ENCODE data around the gene LCN15.

The LCN15 gene

GRCh38 chr9:136728080-136728547 is 36.2 kb downstream of the LCN15 start:
- Histone ChIP-seq H3K36me3 (ENCODE audit: control insufficient read depth in 4 of 4, insufficient read depth in 4 of 4, low read length in 3 of 4) (peaks cover 2 to 39% (median 27%) of the 10 kb centered on the region in 4 experiments), H3K4me3 (ENCODE audit: control insufficient read depth in 1 of 7, extremely low read depth in 1 of 7, insufficient read depth in 4 of 7, low read depth in 2 of 7, low read length in 6 of 7) (peak overlapping the region; percentile 73 to 99 (median 82)), H3K9me3 (ENCODE audit: control extremely low read depth in 1 of 5, control insufficient read depth in 4 of 5, insufficient read depth in 2 of 5, low read depth in 1 of 5, low read length in 4 of 5) (peaks cover 0 to 1% (median 0%) of the 10 kb centered on the region in 5 experiments), H3K4me1 (ENCODE audit: control extremely low read depth in 1 of 4, control insufficient read depth in 4 of 4, insufficient read depth in 4 of 4, low read length in 3 of 4) (peaks cover 4 to 43% (median 42%) of the 10 kb centered on the region in 4 experiments), H3K27me3 (replicated peaks in 2 of 5; ENCODE audit: control insufficient read depth in 4 of 5, insufficient read depth in 5 of 5, low read length in 4 of 5) (no peaks in the 10 kb centered on the region), H3K27ac (ENCODE audit: insufficient read depth in 1 of 2, low read depth in 1 of 2, low read length in 2 of 2, poor library complexity in 1 of 2, severe bottlenecking in 2 of 2) (peak overlapping the region; percentile 54 to 84)
- CTCF ChIA-PET, result interaction anchor here (1.0 to 6.1 kb wide), 14 partner anchors 9 to 94 kb away, joined by 3 to 92 read pairs (median 10); partner anchors contain the start of genes DIPK1B, LCN10 and LCN8
- peak; percentile 89 to 95 (median 93) for DNase-seq
- POLR2A ChIA-PET, result interaction anchor here (0.6 to 5.9 kb wide), 14 partner anchors 12 to 77 kb away, joined by 3 to 128 read pairs (median 6); partner anchors contain the start of genes AGPAT2 and EGFL7
- WGBS (ENCODE audit: insufficient coverage), result under 1% methylated on average over 57 of the region's 66 CpGs

GRCh38 chr9:136726631-136727191 is 37.6 kb downstream of the LCN15 start:
- Histone ChIP-seq H3K4me3 (ENCODE audit: control insufficient read depth in 1 of 7, extremely low read depth in 1 of 7, insufficient read depth in 4 of 7, low read depth in 2 of 7, low read length in 6 of 7) (peak overlapping the region; percentile 73 to 99 (median 82)), H3K27ac (ENCODE audit: insufficient read depth in 1 of 2, low read depth in 1 of 2, low read length in 2 of 2, poor library complexity in 1 of 2, severe bottlenecking in 2 of 2) (peak overlapping the region; percentile 54 to 84), H3K36me3 (ENCODE audit: control insufficient read depth in 4 of 4, insufficient read depth in 4 of 4, low read length in 3 of 4) (peaks cover 6 to 53% (median 39%) of the 10 kb centered on the region in 4 experiments), H3K27me3 (replicated peaks in 2 of 5; ENCODE audit: control insufficient read depth in 4 of 5, insufficient read depth in 5 of 5, low read length in 4 of 5) (no peaks in the 10 kb centered on the region), H3K9me3 (ENCODE audit: control extremely low read depth in 1 of 5, control insufficient read depth in 4 of 5, insufficient read depth in 2 of 5, low read depth in 1 of 5, low read length in 4 of 5) (peaks cover 0 to 1% (median 0%) of the 10 kb centered on the region in 5 experiments), H3K4me1 (ENCODE audit: control extremely low read depth in 1 of 4, control insufficient read depth in 4 of 4, insufficient read depth in 4 of 4, low read length in 3 of 4) (peaks cover 4 to 44% (median 43%) of the 10 kb centered on the region in 4 experiments)
- DNase-seq, result peak; percentile 70 to 88 (median 85)
- ChIA-PET CTCF (interaction anchor here (0.7 to 6.1 kb wide), 21 partner anchors 10 to 173 kb away, joined by 3 to 92 read pairs (median 4); partner anchors contain the start of genes DIPK1B, LCN15 and LCN8), POLR2A (interaction anchor here (0.6 to 5.9 kb wide), 8 partner anchors 11 to 330 kb away, joined by 3 to 128 read pairs (median 13); no protein-coding TSS in a partner anchor)
- WGBS (ENCODE audit: insufficient coverage), result 15% methylated on average over 14 of the region's 18 CpGs

GRCh38 chr9:136726118-136726517 is 38.2 kb downstream of the LCN15 start:
- DNase-seq, result no peak
- CTCF ChIA-PET, result interaction anchor here (0.7 to 6.1 kb wide), 14 partner anchors 10 to 101 kb away, joined by 3 to 92 read pairs (median 3); partner anchors contain the start of gene DIPK1B
- POLR2A ChIA-PET, result interaction anchor here (1.0 to 5.9 kb wide), 5 partner anchors 10 to 54 kb away, joined by 3 to 128 read pairs (median 9); no protein-coding TSS in a partner anchor
- Histone ChIP-seq H3K9me3 (ENCODE audit: control extremely low read depth in 1 of 5, control insufficient read depth in 4 of 5, insufficient read depth in 2 of 5, low read depth in 1 of 5, low read length in 4 of 5) (no peaks in the 10 kb centered on the region), H3K36me3 (ENCODE audit: control insufficient read depth in 4 of 4, insufficient read depth in 4 of 4, low read length in 3 of 4) (peaks cover 6 to 58% (median 43%) of the 10 kb centered on the region in 4 experiments), H3K27ac (ENCODE audit: insufficient read depth in 1 of 2, low read depth in 1 of 2, low read length in 2 of 2, poor library complexity in 1 of 2, severe bottlenecking in 2 of 2) (peak overlapping the region in 1 of 2 experiments; percentile 84), H3K27me3 (replicated peaks in 2 of 5; ENCODE audit: control insufficient read depth in 4 of 5, insufficient read depth in 5 of 5, low read length in 4 of 5) (no peaks in the 10 kb centered on the region), H3K4me1 (ENCODE audit: control extremely low read depth in 1 of 4, control insufficient read depth in 4 of 4, insufficient read depth in 4 of 4, low read length in 3 of 4) (peaks cover 4 to 50% (median 45%) of the 10 kb centered on the region in 4 experiments), H3K4me3 (ENCODE audit: control insufficient read depth in 1 of 7, extremely low read depth in 1 of 7, insufficient read depth in 4 of 7, low read depth in 2 of 7, low read length in 6 of 7) (peak overlapping the region in 5 of 7 experiments; percentile 79 to 99 (median 88))
- 73% methylated on average over 16 of the region's 16 CpGs for WGBS (ENCODE audit: insufficient coverage)

- no peaks in the 10 kb centered on the region for H3K9me3 ChIP-seq (ENCODE audit: control extremely low read depth in 1 of 5, control insufficient read depth in 4 of 5, insufficient read depth in 2 of 5, low read depth in 1 of 5, low read length in 4 of 5)
- POLR2A ChIA-PET, result interaction anchor here (5.1 to 5.9 kb wide), 2 partner anchors 9 to 23 kb away, joined by 44 to 128 read pairs; no protein-coding TSS in a partner anchor
- 94% methylated on average over 9 of the region's 10 CpGs for WGBS (ENCODE audit: insufficient coverage)
- H3K27me3 ChIP-seq (replicated peaks in 2 of 5; ENCODE audit: control insufficient read depth in 4 of 5, insufficient read depth in 5 of 5, low read length in 4 of 5), result no peaks in the 10 kb centered on the region
- H3K4me3 ChIP-seq (ENCODE audit: control insufficient read depth in 1 of 7, extremely low read depth in 1 of 7, insufficient read depth in 4 of 7, low read depth in 2 of 7, low read length in 6 of 7), result peak overlapping the region in 3 of 7 experiments; percentile 16 to 82 (median 79)
- H3K36me3 ChIP-seq (ENCODE audit: control insufficient read depth in 4 of 4, insufficient read depth in 4 of 4, low read length in 3 of 4), result peaks cover 6 to 64% (median 47%) of the 10 kb centered on the region in 4 experiments
- CTCF ChIA-PET, result interaction anchor here (0.8 to 6.1 kb wide), 8 partner anchors 9 to 62 kb away, joined by 3 to 92 read pairs (median 3); partner anchors contain the start of gene DIPK1B
- H3K4me1 ChIP-seq (ENCODE audit: control extremely low read depth in 1 of 4, control insufficient read depth in 4 of 4, insufficient read depth in 4 of 4, low read length in 3 of 4), result peaks cover 4 to 52% (median 46%) of the 10 kb centered on the region in 4 experiments
- no peak overlapping the region for H3K27ac ChIP-seq (ENCODE audit: insufficient read depth in 1 of 2, low read depth in 1 of 2, low read length in 2 of 2, poor library complexity in 1 of 2, severe bottlenecking in 2 of 2)
- DNase-seq, result no peak
Observed at GRCh38 chr9:136725612-136726011, 38.7 kb downstream of the LCN15 start.

GRCh38 chr9:136724772-136725171 is 39.5 kb downstream of the LCN15 start:
- no peak overlapping the region for H3K4me3 ChIP-seq (ENCODE audit: control insufficient read depth in 1 of 7, extremely low read depth in 1 of 7, insufficient read depth in 4 of 7, low read depth in 2 of 7, low read length in 6 of 7)
- H3K36me3 ChIP-seq (ENCODE audit: control insufficient read depth in 4 of 4, insufficient read depth in 4 of 4, low read length in 3 of 4), result peaks cover 6 to 70% (median 50%) of the 10 kb centered on the region in 4 experiments
- H3K9me3 ChIP-seq (ENCODE audit: control extremely low read depth in 1 of 5, control insufficient read depth in 4 of 5, insufficient read depth in 2 of 5, low read depth in 1 of 5, low read length in 4 of 5), result no peaks in the 10 kb centered on the region
- H3K27me3 ChIP-seq (replicated peaks in 2 of 5; ENCODE audit: control insufficient read depth in 4 of 5, insufficient read depth in 5 of 5, low read length in 4 of 5), result no peaks in the 10 kb centered on the region
- POLR2A ChIA-PET, result interaction anchor here (5.9 kb wide), 1 partner anchor 9 kb away, joined by 128 read pairs; no protein-coding TSS in a partner anchor
- peaks cover 4 to 58% (median 47%) of the 10 kb centered on the region in 4 experiments for H3K4me1 ChIP-seq (ENCODE audit: control extremely low read depth in 1 of 4, control insufficient read depth in 4 of 4, insufficient read depth in 4 of 4, low read length in 3 of 4)
- no peak overlapping the region for H3K27ac ChIP-seq (ENCODE audit: insufficient read depth in 1 of 2, low read depth in 1 of 2, low read length in 2 of 2, poor library complexity in 1 of 2, severe bottlenecking in 2 of 2)
- CTCF ChIA-PET, result interaction anchor here (1.0 to 6.1 kb wide), 4 partner anchors 8 to 58 kb away, joined by 3 to 92 read pairs (median 4); partner anchors contain the start of gene DIPK1B
- WGBS (ENCODE audit: insufficient coverage), result no CpG with 5 or more reads among the region's 7 CpGs
- no peak for DNase-seq

GRCh38 chr9:136723989-136724388 is 40.3 kb downstream of the LCN15 start:
- no peak overlapping the region for H3K4me3 ChIP-seq (ENCODE audit: control insufficient read depth in 1 of 7, extremely low read depth in 1 of 7, insufficient read depth in 4 of 7, low read depth in 2 of 7, low read length in 6 of 7)
- peaks cover 6 to 77% (median 54%) of the 10 kb centered on the region in 4 experiments for H3K36me3 ChIP-seq (ENCODE audit: control insufficient read depth in 4 of 4, insufficient read depth in 4 of 4, low read length in 3 of 4)
- no peak for DNase-seq
- H3K27ac ChIP-seq (ENCODE audit: insufficient read depth in 1 of 2, low read depth in 1 of 2, low read length in 2 of 2, poor library complexity in 1 of 2, severe bottlenecking in 2 of 2), result no peak overlapping the region
- H3K27me3 ChIP-seq (replicated peaks in 2 of 5; ENCODE audit: control insufficient read depth in 4 of 5, insufficient read depth in 5 of 5, low read length in 4 of 5), result no peaks in the 10 kb centered on the region
- 94% methylated on average over 8 of the region's 8 CpGs for WGBS (ENCODE audit: insufficient coverage)
- POLR2A ChIA-PET, result interaction anchor here (0.6 to 2.7 kb wide), 5 partner anchors 11 to 499 kb away, joined by 3 to 21 read pairs (median 5); partner anchors contain the start of gene DIPK1B
- CTCF ChIA-PET, result interaction anchor here (1.1 to 1.7 kb wide), 3 partner anchors 17 to 52 kb away, joined by 3 to 5 read pairs (median 3); no protein-coding TSS in a partner anchor
- H3K4me1 ChIP-seq (ENCODE audit: control extremely low read depth in 1 of 4, control insufficient read depth in 4 of 4, insufficient read depth in 4 of 4, low read length in 3 of 4), result peaks cover 4 to 60% (median 47%) of the 10 kb centered on the region in 4 experiments
- H3K9me3 ChIP-seq (ENCODE audit: control extremely low read depth in 1 of 5, control insufficient read depth in 4 of 5, insufficient read depth in 2 of 5, low read depth in 1 of 5, low read length in 4 of 5), result no peaks in the 10 kb centered on the region

All from common myeloid progenitor, CD34-positive (primary cell).